ENCODE data around the gene GIGYF2.

DNA sequence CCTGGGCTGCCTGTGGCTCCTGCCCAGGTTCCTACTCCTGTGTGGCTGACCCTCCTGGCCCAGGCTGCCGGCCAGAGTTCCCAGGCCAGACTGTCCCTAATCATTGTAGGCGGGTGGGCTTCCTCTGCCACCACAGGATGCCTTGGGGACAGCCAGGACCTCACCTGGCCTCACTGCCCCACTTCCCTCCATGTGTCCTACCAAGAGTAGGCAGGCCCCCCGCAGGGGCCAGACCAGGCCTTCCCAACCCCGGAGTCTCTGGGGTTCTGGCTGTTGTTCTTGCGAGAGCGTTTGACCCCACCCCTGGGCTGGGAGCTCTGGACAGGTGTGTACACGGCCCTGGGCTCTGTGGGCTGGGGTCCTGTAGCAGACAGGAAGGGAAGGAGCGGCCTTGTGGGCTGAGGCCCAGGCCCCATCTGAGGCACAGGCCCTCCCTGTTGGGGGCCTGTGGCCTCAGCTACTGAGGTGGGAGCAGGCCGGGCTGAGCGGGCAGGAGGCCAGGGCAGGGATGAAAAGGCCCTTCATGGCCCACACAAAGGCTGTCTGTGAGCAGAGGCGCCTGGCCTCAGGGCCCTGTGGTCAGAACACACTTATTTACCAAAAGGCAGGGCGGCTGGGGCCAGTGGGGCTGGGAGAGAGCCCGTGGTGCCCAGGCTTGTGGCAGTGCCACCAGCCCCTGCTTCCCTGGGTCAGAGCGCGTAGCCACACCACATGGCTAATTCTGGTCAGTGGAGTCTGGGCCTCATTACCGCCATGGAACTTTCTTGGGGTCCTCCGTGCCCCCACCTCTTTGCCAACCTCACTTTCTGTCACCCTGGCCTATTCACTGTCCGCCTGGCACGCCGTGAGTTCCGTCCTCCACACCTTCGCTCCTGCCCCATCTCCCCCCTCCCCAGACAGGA lies 175.0 kb downstream of the GIGYF2 start:
- TF ChIP-seq, protein P1, sequence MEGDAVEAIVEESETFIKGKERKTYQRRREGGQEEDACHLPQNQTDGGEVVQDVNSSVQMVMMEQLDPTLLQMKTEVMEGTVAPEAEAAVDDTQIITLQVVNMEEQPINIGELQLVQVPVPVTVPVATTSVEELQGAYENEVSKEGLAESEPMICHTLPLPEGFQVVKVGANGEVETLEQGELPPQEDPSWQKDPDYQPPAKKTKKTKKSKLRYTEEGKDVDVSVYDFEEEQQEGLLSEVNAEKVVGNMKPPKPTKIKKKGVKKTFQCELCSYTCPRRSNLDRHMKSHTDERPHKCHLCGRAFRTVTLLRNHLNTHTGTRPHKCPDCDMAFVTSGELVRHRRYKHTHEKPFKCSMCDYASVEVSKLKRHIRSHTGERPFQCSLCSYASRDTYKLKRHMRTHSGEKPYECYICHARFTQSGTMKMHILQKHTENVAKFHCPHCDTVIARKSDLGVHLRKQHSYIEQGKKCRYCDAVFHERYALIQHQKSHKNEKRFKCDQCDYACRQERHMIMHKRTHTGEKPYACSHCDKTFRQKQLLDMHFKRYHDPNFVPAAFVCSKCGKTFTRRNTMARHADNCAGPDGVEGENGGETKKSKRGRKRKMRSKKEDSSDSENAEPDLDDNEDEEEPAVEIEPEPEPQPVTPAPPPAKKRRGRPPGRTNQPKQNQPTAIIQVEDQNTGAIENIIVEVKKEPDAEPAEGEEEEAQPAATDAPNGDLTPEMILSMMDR (IDR thresholded peaks at IDR 0.05; ENCODE audit: low read depth, low read length) = no peak
- no peak for TF ChIP-seq POLR2A (IDR thresholded peaks at IDR 0.05; ENCODE audit: extremely low read depth, insufficient read length)

Data from NB4 (cell line).